GM19468 (cell line): ENCODE results near the gene KMT2E.

Experiments used
- ATAC-seq: cut with Tn5 transposase; IDR thresholded peaks from one replicate; pipeline ENCODE4 v1.9.1; 2021; ENCODE audit warnings: mild to moderate bottlenecking, moderate library complexity, moderate number of reproducible peaks; ENCODE audit not compliant: unreplicated experiment; ENCODE audit errors: extremely low read depth

Gene KMT2E

DNA sequence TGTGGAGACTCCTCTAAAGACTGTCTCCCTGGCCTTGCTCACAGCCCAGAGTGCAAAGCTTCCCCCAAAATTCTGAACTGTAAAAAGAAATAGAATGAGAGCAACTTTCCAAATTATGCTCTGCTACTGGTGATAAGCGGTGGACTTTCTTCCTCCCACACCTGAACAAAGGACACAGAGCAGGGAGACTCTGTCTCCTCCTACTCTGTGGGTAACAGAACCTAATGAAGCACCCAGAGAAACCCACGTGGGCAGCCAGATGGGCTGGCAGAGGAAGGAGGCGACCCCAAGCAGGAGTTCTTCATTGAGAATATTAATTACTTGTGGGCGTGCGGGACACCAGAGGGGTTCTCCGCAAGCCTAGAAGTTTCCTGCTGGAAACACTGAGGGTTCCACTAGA lies 139.5 kb downstream of the KMT2E start:
- ATAC-seq, result no peak

DNA sequence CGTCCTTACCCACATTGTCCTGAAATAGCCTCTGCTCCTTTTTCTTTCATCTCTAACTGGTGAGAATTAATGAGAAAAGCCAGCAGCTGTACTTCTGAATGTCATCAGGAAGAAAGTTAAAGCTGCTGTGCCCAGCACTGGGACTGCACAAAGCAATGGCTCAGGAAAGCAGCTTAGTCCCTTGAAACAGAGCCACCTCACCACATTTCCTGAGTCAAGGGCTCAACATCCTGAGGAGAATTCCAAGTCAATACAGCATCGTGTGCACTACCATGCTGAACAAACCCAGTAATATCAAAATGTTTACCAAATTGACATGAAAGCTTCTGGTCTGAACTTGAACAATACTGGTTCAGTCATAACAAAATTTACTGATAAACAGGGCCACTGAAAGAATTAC lies 140.1 kb downstream of the KMT2E start:
- no peak for ATAC-seq

DNA sequence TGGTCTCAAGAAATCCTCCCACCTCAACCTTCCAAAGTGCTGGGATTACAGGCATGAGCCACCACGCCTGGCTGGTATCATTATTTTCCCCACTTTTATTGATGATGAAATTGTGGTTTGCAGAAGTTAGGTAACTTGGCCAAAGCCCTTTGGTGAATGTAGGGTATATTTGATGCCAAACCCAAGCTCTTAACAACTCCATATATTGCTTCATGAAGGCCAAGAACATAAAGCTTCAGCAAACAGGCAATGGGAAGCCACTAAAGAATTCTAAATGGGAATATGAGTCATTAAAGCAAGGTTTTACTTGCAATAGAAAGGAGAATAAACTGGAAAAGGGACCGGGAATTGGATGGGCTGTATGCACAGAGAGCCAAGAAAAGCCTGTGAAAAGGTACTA lies 142.7 kb downstream of the KMT2E start:
- ATAC-seq, result no peak

DNA sequence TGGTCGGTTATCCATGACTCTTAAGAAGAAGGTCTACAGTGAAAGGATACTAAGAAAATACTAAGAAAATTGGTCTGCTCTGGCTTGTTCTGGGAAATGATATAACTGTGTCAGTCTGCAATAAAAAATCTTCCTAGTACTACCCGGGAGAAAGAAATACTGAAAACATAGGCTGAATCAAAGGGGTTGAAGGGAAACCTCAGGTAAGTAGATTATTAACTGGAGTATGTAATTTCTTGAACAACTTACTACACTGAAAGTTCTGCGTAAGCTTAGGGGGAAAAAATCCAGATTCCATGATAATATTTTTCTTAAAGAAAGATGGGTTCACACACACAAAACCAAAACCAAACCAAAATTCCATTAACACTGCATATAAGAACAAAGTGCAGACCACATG lies 143.3 kb downstream of the KMT2E start:
- ATAC-seq, result no peak

DNA sequence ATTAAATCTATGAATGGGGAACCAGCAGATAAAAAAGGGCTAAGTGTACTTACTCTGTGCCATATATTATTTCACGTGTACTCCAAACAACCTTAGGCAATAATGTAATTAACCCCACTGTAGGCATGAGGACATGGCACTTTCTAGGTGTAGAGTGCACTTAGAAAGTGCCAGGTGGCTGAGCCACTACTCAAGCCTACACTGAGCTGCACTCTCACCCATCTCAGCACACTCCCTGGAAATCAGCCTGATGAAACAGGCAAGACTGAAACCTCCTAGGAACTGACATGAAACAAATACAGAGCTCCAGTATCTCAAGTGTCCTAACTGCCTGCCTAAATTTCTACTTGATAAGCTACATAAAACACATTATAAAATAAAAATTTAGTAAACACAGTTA lies 147.4 kb downstream of the KMT2E start:
- ATAC-seq, result no peak
